Neural cell (in vitro differentiated cells): Measurements from ENCODE around the gene SCUBE1. TPM values are rescaled to one million over a fixed set of nuclear protein-coding genes. Genes with fewer than 3 reads are reported as not detected.

Experiments used
- H2AFZ ChIP-seq: fragments of 200-600, 300-800 bp; sonication (generic), shearing (Covaris generic); 2 replicates; pipeline ENCODE4 v1.6.0; 2014; ENCODE audit warnings: low read depth, mild to moderate bottlenecking, antibody characterized with exemption, low read length, moderate library complexity
- H3F3A ChIP-seq: fragments of 200-600 bp; shearing (Covaris generic); 2 replicates; pipeline ENCODE4 v1.6.1; 2016; ENCODE audit warnings: mild to moderate bottlenecking, moderate library complexity, mixed read lengths, antibody characterized with exemption, low read length; ENCODE audit not compliant: insufficient read depth, poor library complexity, severe bottlenecking
- H3K27ac ChIP-seq: fragments of 200-600, 300-800 bp; sonication (generic), shearing (Covaris generic); 2 replicates; pipeline ENCODE4 v1.5.1; 2014; ENCODE audit warnings: mild to moderate bottlenecking, low read length, moderate library complexity
- H3K27me3 ChIP-seq: fragments of 300-800, 200-600 bp; sonication (generic), shearing (Covaris generic); 2 replicates; pipeline ENCODE4 v1.6.0; 2014; ENCODE audit warnings: mild to moderate bottlenecking, low read depth, low read length, moderate library complexity; ENCODE audit not compliant: insufficient read depth
- H3K36me3 ChIP-seq: fragments of 300-800, 200-600 bp; sonication (generic), shearing (Covaris generic); 2 replicates; pipeline ENCODE4 v1.5.1; 2014; ENCODE audit warnings: mild to moderate bottlenecking, antibody characterized with exemption, low read length, moderate library complexity; ENCODE audit not compliant: insufficient read depth
- H3K4me2 ChIP-seq: fragments of 300-800, 200-600 bp; sonication (generic), shearing (Covaris generic); 2 replicates; pipeline ENCODE4 v1.6.0; 2014; ENCODE audit warnings: mild to moderate bottlenecking, low read length
- H3K4me3 ChIP-seq: fragments of 300-800, 200-600 bp; sonication (generic), shearing (Covaris generic); 2 replicates; pipeline ENCODE4 v1.5.1; 2014; ENCODE audit warnings: mild to moderate bottlenecking, low read length, moderate library complexity
- H3K79me2 ChIP-seq: fragments of 200-600 bp; shearing (Covaris generic); replicated peaks from 2 replicates; pipeline ENCODE4 v1.6.0; 2014; ENCODE audit warnings: mild to moderate bottlenecking, low read length, moderate library complexity; ENCODE audit not compliant: insufficient read depth
- H3K9ac ChIP-seq: fragments of 300-800, 200-600 bp; sonication (generic), shearing (Covaris generic); 2 replicates; pipeline ENCODE4 v1.6.1; 2016; ENCODE audit warnings: mild to moderate bottlenecking, low read length, mixed read lengths
- H3K9me2 ChIP-seq: fragments of 200-600 bp; shearing (Covaris generic); 2 replicates; pipeline ENCODE4 v1.6.1; 2016; ENCODE audit warnings: mild to moderate bottlenecking, low read length, mixed read lengths; ENCODE audit not compliant: insufficient read depth
- H3K9me3 ChIP-seq: fragments of 200-600, 300-800 bp; sonication (generic), shearing (Covaris generic); 2 replicates; pipeline ENCODE4 v1.6.1; 2016; ENCODE audit warnings: mild to moderate bottlenecking, mixed run types, low read length, moderate library complexity, mixed read lengths
- H4K20me1 ChIP-seq: fragments of 200-600 bp; shearing (Covaris generic); 2 replicates; pipeline ENCODE4 v1.6.1; 2016; ENCODE audit warnings: mild to moderate bottlenecking, mixed run types; ENCODE audit not compliant: insufficient read depth
- CTCF ChIP-seq: fragments of 450-650 bp; IDR thresholded peaks from 2 replicates; pipeline ENCODE4 v1.5.1; 2014; ENCODE audit warnings: antibody characterized with exemption, mild to moderate bottlenecking, moderate library complexity; ENCODE audit not compliant: poor library complexity, severe bottlenecking
- EP300 ChIP-seq: fragments of 450-650 bp; conservative IDR thresholded peaks from 2 replicates; pipeline ENCODE4 v1.6.1; 2014; ENCODE audit warnings: antibody characterized with exemption, mild to moderate bottlenecking, moderate library complexity; ENCODE audit not compliant: poor library complexity, severe bottlenecking
- EZH2 ChIP-seq: fragments of 200-600, 300-800 bp; shearing (Covaris generic), sonication (generic); IDR thresholded peaks from 2 replicates; pipeline ENCODE4 v1.6.1; 2014; ENCODE audit warnings: antibody characterized with exemption, low read length, borderline replicate concordance, mild to moderate bottlenecking; ENCODE audit not compliant: insufficient read depth, poor library complexity, severe bottlenecking
- MXI1 ChIP-seq: fragments of 450-650 bp; conservative IDR thresholded peaks from 2 replicates; pipeline ENCODE4 v1.6.1; 2014; ENCODE audit warnings: antibody characterized with exemption, mild to moderate bottlenecking; ENCODE audit not compliant: poor library complexity, severe bottlenecking
- POLR2AphosphoS5 ChIP-seq: IDR thresholded peaks from 2 replicates; pipeline ENCODE4 v1.6.1; 2012
- RAD21 ChIP-seq: fragments of 450-650 bp; conservative IDR thresholded peaks from 2 replicates; pipeline ENCODE4 v1.6.1; 2014; ENCODE audit warnings: antibody characterized with exemption, mild to moderate bottlenecking, moderate library complexity
- REST ChIP-seq: IDR thresholded peaks from 2 replicates; pipeline ENCODE4 v1.6.1; 2012; ENCODE audit warnings: borderline replicate concordance
- SMC3 ChIP-seq: fragments of 450-650 bp; conservative IDR thresholded peaks from 2 replicates; pipeline ENCODE4 v1.6.1; 2014; ENCODE audit warnings: antibody characterized with exemption, mild to moderate bottlenecking, moderate library complexity; ENCODE audit not compliant: poor library complexity
- TAF1 ChIP-seq: IDR thresholded peaks from 2 replicates; pipeline ENCODE4 v1.6.1; 2012; ENCODE audit warnings: low read depth
- polyA plus RNA-seq: library from polyadenylated mRNA; depleted of rRNA; stranded (reverse); fragments of >200 nt; gene quantifications from 2 replicates; pipeline ENCODE4 v1.2.3, GENCODE V29; 2014

Gene SCUBE1
- polyA plus RNA-seq, 1 donor from 2014 or later: 8.4 TPM

GRCh38 chr22:43257961-43258360, 85.2 kb downstream of the SCUBE1 start:
- H3K9me2 ChIP-seq: no peaks in the 10 kb centered on the region
- H3K79me2 ChIP-seq: no peaks in the 10 kb centered on the region
- TF ChIP-seq TAF1: no peak
- TF ChIP-seq REST: no peak
- TF ChIP-seq POLR2AphosphoS5: no peak
- TF ChIP-seq MXI1: no peak
- TF ChIP-seq EZH2: no peak
- no peak for TF ChIP-seq CTCF
- TF ChIP-seq RAD21: no peak
- no peak for TF ChIP-seq EP300
- TF ChIP-seq SMC3: no peak
- H4K20me1 ChIP-seq: no peaks in the 10 kb centered on the region
- no peaks in the 10 kb centered on the region for H3K9me3 ChIP-seq
- no peak overlapping the region for H3K27ac ChIP-seq
- no peak overlapping the region for H3K9ac ChIP-seq
- H3F3A ChIP-seq: no peaks in the 10 kb centered on the region
- no peaks in the 10 kb centered on the region for H3K27me3 ChIP-seq
- no peak overlapping the region for H3K4me3 ChIP-seq
- no peaks in the 10 kb centered on the region for H3K36me3 ChIP-seq
- H2AFZ ChIP-seq: no peak overlapping the region
- no peak overlapping the region for H3K4me2 ChIP-seq

GRCh38 chr22:43257549-43257948, 85.6 kb downstream of the SCUBE1 start:
- no peak overlapping the region for H3K27ac ChIP-seq
- no peaks in the 10 kb centered on the region for H3K36me3 ChIP-seq
- H2AFZ ChIP-seq: no peak overlapping the region
- H4K20me1 ChIP-seq: no peaks in the 10 kb centered on the region
- no peaks in the 10 kb centered on the region for H3K9me3 ChIP-seq
- no peak for TF ChIP-seq CTCF
- no peak for TF ChIP-seq EP300
- TF ChIP-seq EZH2: no peak
- no peak for TF ChIP-seq SMC3
- no peak for TF ChIP-seq RAD21
- TF ChIP-seq POLR2AphosphoS5: no peak
- no peak for TF ChIP-seq REST
- TF ChIP-seq MXI1: no peak
- no peak for TF ChIP-seq TAF1
- H3K79me2 ChIP-seq: no peaks in the 10 kb centered on the region
- no peak overlapping the region for H3K4me3 ChIP-seq
- no peak overlapping the region for H3K9ac ChIP-seq
- no peaks in the 10 kb centered on the region for H3F3A ChIP-seq
- H3K9me2 ChIP-seq: no peaks in the 10 kb centered on the region
- H3K4me2 ChIP-seq: no peak overlapping the region
- no peaks in the 10 kb centered on the region for H3K27me3 ChIP-seq
